Bronchial epithelial cell (primary cell): ENCODE data around the gene TMEM252. TPM values are rescaled to one million over a fixed set of nuclear protein-coding genes. Genes with fewer than 3 reads are reported as not detected.

Experiments used
- DNase-seq: peaks from one replicate; pipeline ENCODE4 v3.0.0-alpha.2; 2010; ENCODE audit warnings: low read depth
- FAIRE-seq: peaks from 2 replicates; lab custom pipeline; 2011; peaks lifted over from hg19 to GRCh38; lab: Jason Lieb, UNC
- H3K27me3 ChIP-seq: 2 replicates; pipeline ENCODE4 v1.5.1; 2011; ENCODE audit warnings: low read length; ENCODE audit not compliant: control insufficient read depth, insufficient read depth
- H3K36me3 ChIP-seq: 2 replicates; pipeline ENCODE4 v1.5.1; 2011; ENCODE audit warnings: low read length; ENCODE audit not compliant: control insufficient read depth, insufficient read depth
- H3K4me3 ChIP-seq: 2 replicates; pipeline ENCODE4 v1.5.1; 2011; ENCODE audit warnings: mild to moderate bottlenecking, low read depth, low read length, control low read depth
- total RNA-seq: library from RNA; depleted of rRNA; stranded (reverse); fragments of >200 nt; gene quantifications from 2 replicates; pipeline ENCODE4 v1.2.1, GENCODE V29; 2014
- TF ChIP-seq, protein P1 (sequence below): IDR thresholded peaks from 2 replicates; pipeline ENCODE4 v1.5.1; 2011; ENCODE audit warnings: mild to moderate bottlenecking, moderate library complexity, low read length, control low read depth, inconsistent platforms; ENCODE audit not compliant: insufficient read depth, severe bottlenecking

The TMEM252 gene
- total RNA-seq, 1 donor from 2014 or later = not detected

DNA sequence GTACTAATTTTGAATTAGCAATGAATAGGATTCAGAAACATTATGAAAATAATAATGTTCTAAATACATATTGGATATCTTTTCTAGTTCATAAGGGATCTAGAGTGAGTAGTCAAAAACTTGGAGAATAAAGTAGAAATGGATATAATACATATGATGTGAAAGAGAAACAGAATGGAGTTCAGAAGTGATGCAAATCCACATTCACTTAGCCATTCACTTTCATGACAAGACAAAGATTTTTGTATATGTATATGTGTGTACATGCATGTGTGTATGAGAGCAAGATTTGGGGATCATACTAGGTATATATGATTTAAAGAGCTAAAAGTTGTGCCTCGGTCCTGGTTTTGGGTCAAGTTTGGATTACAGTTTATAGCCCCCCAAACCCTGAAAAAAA is 34.1 kb downstream of the TMEM252 start:
- H3K27me3 ChIP-seq = no peaks in the 10 kb centered on the region
- TF ChIP-seq, protein P1, sequence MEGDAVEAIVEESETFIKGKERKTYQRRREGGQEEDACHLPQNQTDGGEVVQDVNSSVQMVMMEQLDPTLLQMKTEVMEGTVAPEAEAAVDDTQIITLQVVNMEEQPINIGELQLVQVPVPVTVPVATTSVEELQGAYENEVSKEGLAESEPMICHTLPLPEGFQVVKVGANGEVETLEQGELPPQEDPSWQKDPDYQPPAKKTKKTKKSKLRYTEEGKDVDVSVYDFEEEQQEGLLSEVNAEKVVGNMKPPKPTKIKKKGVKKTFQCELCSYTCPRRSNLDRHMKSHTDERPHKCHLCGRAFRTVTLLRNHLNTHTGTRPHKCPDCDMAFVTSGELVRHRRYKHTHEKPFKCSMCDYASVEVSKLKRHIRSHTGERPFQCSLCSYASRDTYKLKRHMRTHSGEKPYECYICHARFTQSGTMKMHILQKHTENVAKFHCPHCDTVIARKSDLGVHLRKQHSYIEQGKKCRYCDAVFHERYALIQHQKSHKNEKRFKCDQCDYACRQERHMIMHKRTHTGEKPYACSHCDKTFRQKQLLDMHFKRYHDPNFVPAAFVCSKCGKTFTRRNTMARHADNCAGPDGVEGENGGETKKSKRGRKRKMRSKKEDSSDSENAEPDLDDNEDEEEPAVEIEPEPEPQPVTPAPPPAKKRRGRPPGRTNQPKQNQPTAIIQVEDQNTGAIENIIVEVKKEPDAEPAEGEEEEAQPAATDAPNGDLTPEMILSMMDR = no peak
- H3K4me3 ChIP-seq = no peak overlapping the region
- H3K36me3 ChIP-seq = no peaks in the 10 kb centered on the region
- DNase-seq = no peak
- no peak for FAIRE-seq

DNA sequence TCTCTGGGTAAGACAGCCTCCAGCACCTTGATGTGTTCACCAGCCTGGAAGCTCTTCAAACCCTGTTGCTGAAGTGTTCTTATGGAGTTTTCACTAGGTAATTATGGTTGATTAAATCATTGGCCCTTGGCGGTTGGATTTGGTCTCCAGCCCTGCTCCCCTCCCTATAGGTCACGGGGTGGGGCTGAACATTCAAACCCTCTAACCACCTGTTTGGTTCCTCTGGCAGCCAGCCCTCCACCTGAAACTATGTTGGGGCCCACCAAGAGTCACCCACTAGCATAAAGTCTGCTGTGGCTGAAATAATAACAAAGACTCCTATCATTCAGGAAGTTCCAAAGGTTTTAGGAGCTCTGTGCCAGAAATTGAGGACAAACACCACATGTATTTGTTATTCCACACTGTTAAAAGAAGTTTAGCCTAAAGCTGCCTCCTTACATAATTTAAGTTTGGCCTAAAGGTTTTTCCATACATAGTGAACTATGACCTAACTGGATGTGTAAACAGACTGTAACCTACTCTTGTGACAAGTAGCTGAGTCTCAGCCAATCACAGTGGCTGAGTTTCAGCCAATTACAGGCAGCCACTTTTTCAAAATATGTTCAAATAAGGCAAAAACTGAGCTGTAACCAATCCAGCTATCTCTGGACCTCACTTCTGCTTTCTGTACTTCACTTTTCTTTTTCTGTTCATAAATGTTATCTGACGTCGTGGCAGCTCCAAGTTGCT is 34.8 kb downstream of the TMEM252 start:
- FAIRE-seq = no peak
- TF ChIP-seq, protein P1 = no peak

DNA sequence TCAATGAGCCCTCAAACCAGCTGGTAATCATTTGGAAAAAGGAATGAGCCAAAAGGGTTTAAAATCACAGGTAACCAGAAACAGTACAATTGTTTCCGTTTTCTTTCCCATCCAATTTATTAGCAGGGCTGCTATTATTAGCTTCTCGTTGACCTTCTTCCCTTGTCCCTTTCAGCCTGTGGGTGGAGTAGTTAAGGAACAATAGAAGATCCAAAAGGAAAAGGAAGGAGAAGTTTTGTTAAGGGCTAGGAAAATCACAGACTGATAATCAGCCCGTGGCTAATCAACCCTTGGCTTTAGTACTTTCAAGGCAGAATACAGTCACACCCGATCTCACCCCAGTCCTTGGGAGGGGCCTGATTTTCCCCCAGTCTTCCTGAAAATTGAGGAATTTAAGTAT is 38.4 kb downstream of the TMEM252 start:
- DNase-seq = no peak
- Histone ChIP-seq H3K27me3 (no peaks in the 10 kb centered on the region), H3K4me3 (no peak overlapping the region), H3K36me3 (no peaks in the 10 kb centered on the region)
- FAIRE-seq = no peak
- TF ChIP-seq, protein P1 = no peak

More for the DNA sequence above, 34.8 kb downstream of the TMEM252 start:
- no peak for DNase-seq
- no peak overlapping the region for H3K4me3 ChIP-seq
- H3K27me3 ChIP-seq = no peaks in the 10 kb centered on the region
- H3K36me3 ChIP-seq = no peaks in the 10 kb centered on the region

DNA sequence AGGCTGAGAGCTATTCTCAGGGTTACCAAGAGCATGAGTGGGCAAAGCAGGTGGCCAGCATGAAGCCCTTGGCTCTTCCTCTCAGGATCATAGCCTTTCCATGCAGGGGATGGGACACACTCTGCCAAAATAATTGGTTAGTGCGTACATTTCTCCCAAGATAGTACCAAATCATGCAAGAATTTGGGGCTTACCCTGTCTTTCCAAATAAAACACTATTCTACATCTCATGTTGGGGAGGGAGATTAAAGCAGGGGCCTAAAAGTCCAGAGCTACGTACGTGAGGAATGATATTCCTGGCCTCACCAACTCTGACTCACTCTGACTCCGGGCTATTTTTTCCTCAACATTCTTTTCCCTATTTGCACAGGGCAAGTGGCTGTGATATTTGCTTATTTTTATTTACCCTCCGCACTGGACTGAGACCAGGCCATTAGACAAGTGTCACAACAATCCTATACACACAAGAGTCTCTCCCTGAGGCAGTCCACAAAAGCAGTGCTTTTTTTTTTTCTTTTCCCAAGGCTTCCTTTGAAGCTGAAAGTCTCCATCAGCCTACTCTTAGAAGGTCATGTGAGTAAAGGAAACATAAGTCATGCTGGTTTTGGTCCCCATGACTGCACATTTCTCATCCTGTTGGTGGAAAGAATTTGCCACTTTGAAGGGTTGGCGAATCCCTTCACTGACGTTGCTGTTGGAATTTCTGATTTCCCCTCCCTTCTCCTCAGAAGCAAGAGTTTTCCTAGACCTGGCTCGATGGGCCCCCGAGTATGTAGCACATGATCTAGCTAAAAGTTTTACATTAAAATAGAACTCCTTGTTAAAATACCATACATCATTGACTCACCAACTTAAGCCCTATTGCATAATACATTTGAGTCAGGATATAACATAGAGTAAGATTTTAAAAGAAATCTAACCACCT is 40.0 kb downstream of the TMEM252 start:
- DNase-seq (peak; percentile 63), FAIRE-seq (peak; percentile 55)
- TF ChIP-seq, protein P1 = no peak
- H3K4me3 ChIP-seq = no peak overlapping the region
- no peaks in the 10 kb centered on the region for H3K36me3 ChIP-seq
- no peaks in the 10 kb centered on the region for H3K27me3 ChIP-seq

DNA sequence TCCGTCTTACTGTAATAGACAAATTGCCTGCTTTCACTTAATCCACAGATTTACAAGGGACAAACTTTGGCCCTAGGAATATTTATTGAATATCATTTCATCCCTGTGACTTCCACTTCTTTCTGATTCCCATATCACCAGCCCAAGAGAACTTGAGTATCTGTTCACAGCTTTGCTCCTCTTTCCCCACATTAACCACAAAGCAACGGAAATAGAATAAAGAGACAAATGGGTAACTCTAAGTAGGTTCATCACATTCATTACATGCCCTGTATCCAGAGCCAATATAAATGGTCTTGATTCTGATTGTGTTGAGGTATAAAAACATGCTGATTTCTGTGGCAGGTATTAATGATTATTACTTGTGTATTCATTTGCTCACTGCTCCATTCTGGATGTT is 41.9 kb downstream of the TMEM252 start:
- FAIRE-seq = no peak

More for the DNA sequence above, 41.9 kb downstream of the TMEM252 start:
- H3K27me3 ChIP-seq = no peaks in the 10 kb centered on the region
- no peak for DNase-seq
- TF ChIP-seq, protein P1 = no peak
- H3K4me3 ChIP-seq = no peak overlapping the region
- H3K36me3 ChIP-seq = no peaks in the 10 kb centered on the region
